ENCODE results near the gene SP3.

SP3 gene

DNA sequence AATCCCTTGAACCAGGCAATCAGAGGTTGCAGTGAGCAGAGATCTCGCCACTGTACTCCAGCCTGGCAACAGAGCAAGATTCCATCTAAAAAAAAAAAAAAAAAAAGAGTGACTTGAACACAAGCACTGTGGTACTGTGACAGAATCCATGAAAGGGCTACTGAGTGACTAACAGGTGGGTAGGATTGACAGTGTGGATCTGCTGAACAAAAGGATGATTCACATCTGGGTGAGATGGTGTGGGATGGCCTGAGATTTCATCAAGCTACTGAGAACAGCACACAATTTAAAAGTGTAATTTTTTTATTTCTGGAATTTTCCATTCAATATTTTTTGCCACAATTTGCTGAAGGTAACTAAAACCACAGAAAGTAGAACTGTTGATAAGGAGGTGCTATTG lies 13.3 kb upstream of the SP3 start:
- no peak for DNase-seq
- in situ Hi-C loops (cut with HindIII; ENCODE audit: low pct_ligation_motif_present, low pct_unique_long_range_greater_than_20kb, low sequenced_read_pairs), result no loop called here

GRCh38 chr2:173972636-173973035 lies 7.5 kb upstream of the SP3 start:
- in situ Hi-C loops (cut with HindIII; ENCODE audit: low pct_ligation_motif_present, low pct_unique_long_range_greater_than_20kb, low sequenced_read_pairs), result no loop called here
- peak; percentile 23 for DNase-seq

- no peak for DNase-seq
- in situ Hi-C loops (cut with HindIII; ENCODE audit: low pct_ligation_motif_present, low pct_unique_long_range_greater_than_20kb, low sequenced_read_pairs), result no loop called here
Observed at GRCh38 chr2:173972165-173972564, 7.0 kb upstream of the SP3 start.

- no peak for DNase-seq
- in situ Hi-C loops (cut with HindIII; ENCODE audit: low pct_ligation_motif_present, low pct_unique_long_range_greater_than_20kb, low sequenced_read_pairs), result no loop called here
Observed at GRCh38 chr2:173970516-173970924, 5.3 kb upstream of the SP3 start.

DNA sequence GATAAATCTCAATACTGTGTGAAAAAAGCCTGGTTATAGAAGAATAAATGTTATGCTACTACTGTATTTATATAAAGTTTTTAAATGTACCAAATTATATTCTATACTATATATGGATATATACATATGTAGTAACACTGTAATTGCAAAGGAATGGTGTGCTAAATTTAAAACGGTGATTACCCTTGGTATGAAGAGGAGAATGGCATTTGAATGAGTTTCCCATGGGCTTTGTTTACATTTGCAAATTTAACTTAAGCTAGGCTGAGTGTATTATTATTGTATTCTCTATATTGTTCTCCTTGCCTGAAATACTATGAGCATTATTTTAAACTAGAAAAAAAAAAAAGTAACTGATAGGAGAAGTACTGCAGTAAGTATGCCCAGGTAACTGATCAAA lies 4.7 kb upstream of the SP3 start:
- in situ Hi-C loops (cut with HindIII; ENCODE audit: low pct_ligation_motif_present, low pct_unique_long_range_greater_than_20kb, low sequenced_read_pairs), result no loop called here
- DNase-seq, result no peak

- in situ Hi-C loops (cut with HindIII; ENCODE audit: low pct_ligation_motif_present, low pct_unique_long_range_greater_than_20kb, low sequenced_read_pairs), result no loop called here
- DNase-seq, result no peak
Observed at GRCh38 chr2:173968551-173968950, 3.4 kb upstream of the SP3 start.

DNA sequence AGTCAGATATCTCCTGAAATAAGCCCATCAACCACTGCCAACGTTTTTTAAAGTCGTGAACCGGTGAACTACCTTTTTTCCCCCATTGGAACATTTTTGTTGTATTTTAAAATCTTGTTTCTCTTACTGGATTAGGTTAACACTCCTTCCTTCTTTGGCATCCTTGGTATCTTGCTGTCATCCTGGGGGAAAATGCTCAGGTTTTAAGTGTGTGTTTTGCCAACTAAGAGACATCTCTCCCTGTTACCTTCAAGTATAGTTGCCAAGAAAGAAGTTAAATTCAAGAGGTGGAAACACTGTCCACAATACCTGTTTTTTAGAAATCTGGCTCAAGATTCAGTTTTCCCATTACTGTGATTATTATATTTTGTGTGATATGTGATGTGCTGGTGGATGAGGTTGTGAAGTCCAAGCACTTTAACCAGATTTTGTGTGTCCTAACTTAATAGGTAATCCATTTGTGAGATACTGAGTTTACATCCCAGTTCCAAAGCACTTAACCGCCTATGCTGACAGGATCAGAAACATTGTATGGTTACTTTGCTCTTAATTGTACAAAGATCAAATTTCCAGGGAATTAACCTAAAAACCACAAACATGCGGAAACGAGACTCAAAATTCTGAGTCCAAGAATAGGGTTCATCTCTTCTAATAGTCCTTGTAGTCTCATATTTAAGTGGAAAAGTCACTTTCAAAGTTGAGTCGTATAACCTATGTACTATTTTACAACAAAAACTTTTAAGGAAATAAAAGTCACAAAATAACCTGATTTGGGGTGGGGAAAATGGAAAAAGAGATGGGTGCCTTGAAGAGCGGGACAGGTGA lies 1.3 kb upstream of the SP3 start:
- DNase-seq, result peak; percentile 55
- in situ Hi-C loops (cut with HindIII; ENCODE audit: low pct_ligation_motif_present, low pct_unique_long_range_greater_than_20kb, low sequenced_read_pairs), result no loop called here

GRCh38 chr2:173964565-173965371 lies 405 bp downstream of the SP3 start:
- peak; percentile 83 for DNase-seq
- in situ Hi-C loops (cut with HindIII; ENCODE audit: low pct_ligation_motif_present, low pct_unique_long_range_greater_than_20kb, low sequenced_read_pairs), result no loop called here

DNA sequence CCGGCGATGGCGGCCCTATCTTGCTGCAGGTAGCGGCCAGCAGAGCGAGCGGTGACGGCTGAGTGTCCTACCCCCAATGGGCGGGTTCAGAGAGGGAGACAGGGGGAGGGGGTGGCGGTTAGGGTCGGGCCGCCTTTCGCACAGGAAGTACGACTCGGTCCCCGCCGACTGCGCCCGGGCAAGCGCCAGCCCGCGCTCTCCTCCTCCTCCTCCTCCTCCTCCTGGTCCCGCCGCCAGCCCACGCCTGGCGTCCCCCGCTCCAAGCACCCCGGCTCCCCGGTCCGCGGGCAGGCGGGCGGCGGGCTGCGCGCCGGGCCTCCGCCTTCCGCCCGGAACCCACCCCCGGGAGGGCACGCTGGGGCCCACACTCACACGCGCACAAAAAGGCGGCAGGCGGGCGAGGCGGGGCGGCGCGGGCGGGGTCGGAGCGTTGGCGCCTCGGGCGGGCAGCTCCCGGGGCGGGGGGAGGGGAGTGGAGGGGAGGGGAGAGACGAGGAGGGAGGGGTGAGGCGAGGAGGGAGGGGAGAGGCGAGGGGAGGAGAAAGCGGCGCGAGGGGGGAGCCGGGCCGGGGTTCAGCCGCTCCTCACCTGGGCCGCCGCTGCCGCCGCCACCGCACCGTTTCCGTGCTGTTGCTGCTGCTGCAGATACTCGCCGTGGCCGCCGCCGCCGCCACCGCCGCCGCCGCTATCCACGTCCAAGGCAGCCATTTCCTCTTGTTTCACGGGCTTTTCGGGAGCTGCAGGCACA lies 1.2 kb downstream of the SP3 start:
- in situ Hi-C loops (cut with HindIII; ENCODE audit: low pct_ligation_motif_present, low pct_unique_long_range_greater_than_20kb, low sequenced_read_pairs), result no loop called here
- DNase-seq, result peak; percentile 86

DNA sequence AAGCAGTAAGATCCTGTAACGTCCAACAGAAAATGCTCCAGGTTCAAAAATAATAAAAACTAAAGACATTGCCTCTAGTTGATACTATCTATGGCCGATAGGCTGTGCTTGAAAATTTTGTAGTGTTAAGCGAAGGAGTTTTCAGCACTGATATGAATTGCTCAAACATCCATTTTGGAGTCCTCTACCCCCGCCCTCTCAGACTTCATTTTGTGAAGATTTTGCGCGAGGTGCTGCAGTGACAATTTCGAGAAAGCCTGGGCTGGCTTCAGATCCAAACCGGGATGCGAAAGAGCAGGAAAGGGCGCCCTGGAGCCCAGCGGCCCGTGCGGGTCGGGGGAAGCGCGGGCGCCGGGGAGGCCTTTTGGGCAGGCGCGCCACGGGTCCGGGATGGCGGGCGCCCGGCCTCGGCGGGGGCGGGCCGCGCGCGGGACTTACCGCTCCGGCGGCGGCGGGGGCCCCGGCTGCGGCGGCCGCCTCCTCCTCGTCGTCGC lies 1.8 kb downstream of the SP3 start:
- DNase-seq, result peak; percentile 85

GRCh38 chr2:173962583-173963110 lies 2.5 kb downstream of the SP3 start:
- no peak for DNase-seq
- in situ Hi-C loops (cut with HindIII; ENCODE audit: low pct_ligation_motif_present, low pct_unique_long_range_greater_than_20kb, low sequenced_read_pairs), result no loop called here

More for the DNA sequence above, 1.8 kb downstream of the SP3 start:
- in situ Hi-C loops (cut with HindIII; ENCODE audit: low pct_ligation_motif_present, low pct_unique_long_range_greater_than_20kb, low sequenced_read_pairs), result no loop called here

GRCh38 chr2:173962031-173962430 lies 3.1 kb downstream of the SP3 start:
- in situ Hi-C loops (cut with HindIII; ENCODE audit: low pct_ligation_motif_present, low pct_unique_long_range_greater_than_20kb, low sequenced_read_pairs), result no loop called here
- no peak for DNase-seq

DNA sequence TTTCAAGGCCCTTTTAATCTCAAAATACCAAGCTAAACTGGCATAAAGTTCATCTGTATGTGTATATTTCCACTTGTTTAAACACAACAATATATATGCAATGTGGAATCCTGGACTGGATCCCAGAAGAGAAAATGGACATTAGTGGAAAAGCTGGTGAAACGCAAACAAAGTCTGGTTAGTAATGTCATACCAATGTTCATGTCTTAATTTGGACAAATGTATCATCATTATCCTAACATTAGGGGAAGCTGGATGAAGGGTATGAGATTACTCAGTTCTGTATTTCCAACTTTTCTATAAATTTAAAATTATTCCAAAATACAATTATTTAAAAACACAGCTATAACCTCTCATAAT lies 3.8 kb downstream of the SP3 start:
- in situ Hi-C loops (cut with HindIII; ENCODE audit: low pct_ligation_motif_present, low pct_unique_long_range_greater_than_20kb, low sequenced_read_pairs), result no loop called here
- no peak for DNase-seq

DNA sequence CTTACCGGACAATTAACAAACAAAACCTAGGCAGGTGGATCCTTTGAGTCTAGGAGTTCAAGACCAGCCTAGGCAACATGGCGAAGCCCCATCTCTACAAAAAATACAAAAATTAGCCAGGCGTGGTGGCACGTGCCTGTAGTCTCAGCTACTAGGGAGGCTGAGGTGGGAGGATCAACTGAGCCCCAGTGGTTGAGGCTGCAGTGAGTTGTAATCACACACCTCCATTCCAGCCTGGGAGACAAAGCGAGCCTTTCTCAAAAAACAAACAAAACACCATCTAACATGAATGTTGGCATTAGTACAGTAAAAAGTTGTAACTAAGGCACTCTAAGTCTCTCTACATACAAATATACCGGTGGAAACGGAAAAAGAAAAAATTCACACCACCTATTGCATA lies 5.3 kb downstream of the SP3 start:
- DNase-seq, result no peak

GRCh38 chr2:173959358-173959884 lies 5.8 kb downstream of the SP3 start:
- in situ Hi-C loops (cut with HindIII; ENCODE audit: low pct_ligation_motif_present, low pct_unique_long_range_greater_than_20kb, low sequenced_read_pairs), result no loop called here

More for the DNA sequence above, 5.3 kb downstream of the SP3 start:
- in situ Hi-C loops (cut with HindIII; ENCODE audit: low pct_ligation_motif_present, low pct_unique_long_range_greater_than_20kb, low sequenced_read_pairs), result no loop called here

DNA sequence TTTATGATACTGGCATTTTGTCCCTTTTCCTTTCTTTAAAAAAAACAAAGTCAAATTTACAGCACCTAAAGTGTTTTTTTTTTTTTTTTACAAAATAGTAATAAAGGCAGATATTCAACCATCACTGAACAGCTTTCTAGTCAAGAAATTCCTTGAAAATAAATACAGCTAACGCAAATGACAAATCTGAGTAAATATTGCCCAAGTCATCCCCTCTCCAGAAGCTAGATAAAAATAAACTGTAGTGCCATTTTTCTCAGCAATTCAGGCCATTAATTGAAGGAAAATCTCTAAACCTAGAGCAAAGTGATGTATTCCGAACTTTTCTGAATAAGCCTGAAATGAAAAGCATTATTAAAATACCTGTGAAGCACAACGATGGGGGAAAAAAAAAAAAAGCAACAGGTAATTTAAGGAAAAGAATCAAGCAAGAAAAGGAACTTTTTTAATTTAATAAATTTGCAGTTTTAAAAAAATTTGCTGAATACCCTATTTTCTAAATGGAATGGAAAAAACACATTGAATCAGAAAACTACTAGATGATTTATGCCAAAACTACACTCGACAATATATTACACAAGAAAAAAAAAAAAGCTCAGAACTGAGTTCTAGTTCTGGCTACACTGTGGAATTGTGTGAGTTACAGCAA lies 6.9 kb downstream of the SP3 start:
- DNase-seq, result no peak

More at GRCh38 chr2:173959358-173959884, 5.8 kb downstream of the SP3 start:
- no peak for DNase-seq

DNA sequence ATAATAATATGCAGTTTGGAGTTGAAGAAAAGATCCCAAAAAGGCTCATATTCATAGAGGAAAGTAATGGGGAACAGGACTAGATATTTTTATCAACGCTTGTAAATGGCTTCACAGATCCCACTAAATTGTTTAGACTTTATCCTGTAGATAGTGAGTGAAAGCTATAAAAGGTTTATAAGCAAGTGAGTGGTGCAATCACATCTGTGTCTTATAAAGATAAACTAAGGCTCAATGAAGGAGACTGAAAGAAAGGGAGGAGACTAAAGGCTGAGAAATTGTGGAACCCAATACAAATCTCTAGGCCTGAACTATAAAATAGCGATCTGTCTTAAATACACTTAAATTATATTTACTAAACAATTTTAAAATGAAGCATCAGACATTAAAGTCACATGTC lies 7.7 kb downstream of the SP3 start:
- DNase-seq, result no peak
- in situ Hi-C loops (cut with HindIII; ENCODE audit: low pct_ligation_motif_present, low pct_unique_long_range_greater_than_20kb, low sequenced_read_pairs), result no loop called here

More for the DNA sequence above, 6.9 kb downstream of the SP3 start:
- in situ Hi-C loops (cut with HindIII; ENCODE audit: low pct_ligation_motif_present, low pct_unique_long_range_greater_than_20kb, low sequenced_read_pairs), result no loop called here

DNA sequence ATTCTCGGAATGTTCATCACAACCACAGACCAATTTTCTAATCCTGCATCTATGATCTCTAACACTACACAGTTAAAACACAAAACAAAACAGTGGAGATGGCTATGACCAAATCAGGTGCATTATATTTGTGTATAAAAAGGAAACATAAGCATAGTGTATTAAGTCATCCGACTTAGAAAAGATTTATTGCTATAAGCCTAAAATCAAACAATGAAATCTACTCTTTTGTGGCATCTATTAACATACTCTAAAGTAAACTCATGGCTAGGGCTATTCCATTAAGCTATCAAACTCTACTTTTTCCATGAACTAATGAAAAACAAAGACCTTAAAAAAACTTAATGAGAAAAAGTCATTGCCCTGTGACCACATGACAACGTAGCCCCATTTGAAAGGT lies 8.7 kb downstream of the SP3 start:
- in situ Hi-C loops (cut with HindIII; ENCODE audit: low pct_ligation_motif_present, low pct_unique_long_range_greater_than_20kb, low sequenced_read_pairs), result no loop called here
- no peak for DNase-seq
